ENCODE results near the gene TRPC4.

DNA sequence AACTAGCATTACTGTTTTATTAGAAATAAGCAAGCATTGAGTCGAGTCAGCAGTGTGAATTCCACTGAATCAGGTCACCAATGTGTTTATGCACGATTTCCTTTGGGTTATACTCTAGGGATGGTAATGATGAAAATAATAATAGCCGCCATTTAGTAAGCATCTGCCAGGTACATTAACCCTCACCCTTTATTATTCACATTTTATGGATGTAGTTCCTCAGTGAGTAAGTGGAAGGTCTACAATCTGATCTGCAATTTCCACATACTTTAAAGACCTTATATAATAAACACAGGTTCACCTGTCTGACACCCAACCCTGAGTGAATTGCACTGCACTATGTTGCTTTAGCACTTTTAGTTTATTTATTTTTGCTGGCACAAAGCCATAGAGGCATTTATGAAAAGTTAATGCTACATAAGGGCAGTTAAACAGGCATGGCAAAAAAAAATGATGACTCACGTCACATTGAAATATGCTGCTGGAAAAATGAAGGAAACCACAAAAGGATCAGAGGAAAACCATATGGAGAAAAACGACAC lies 122.4 kb downstream of the TRPC4 start:
- TF ChIP-seq, protein P1, sequence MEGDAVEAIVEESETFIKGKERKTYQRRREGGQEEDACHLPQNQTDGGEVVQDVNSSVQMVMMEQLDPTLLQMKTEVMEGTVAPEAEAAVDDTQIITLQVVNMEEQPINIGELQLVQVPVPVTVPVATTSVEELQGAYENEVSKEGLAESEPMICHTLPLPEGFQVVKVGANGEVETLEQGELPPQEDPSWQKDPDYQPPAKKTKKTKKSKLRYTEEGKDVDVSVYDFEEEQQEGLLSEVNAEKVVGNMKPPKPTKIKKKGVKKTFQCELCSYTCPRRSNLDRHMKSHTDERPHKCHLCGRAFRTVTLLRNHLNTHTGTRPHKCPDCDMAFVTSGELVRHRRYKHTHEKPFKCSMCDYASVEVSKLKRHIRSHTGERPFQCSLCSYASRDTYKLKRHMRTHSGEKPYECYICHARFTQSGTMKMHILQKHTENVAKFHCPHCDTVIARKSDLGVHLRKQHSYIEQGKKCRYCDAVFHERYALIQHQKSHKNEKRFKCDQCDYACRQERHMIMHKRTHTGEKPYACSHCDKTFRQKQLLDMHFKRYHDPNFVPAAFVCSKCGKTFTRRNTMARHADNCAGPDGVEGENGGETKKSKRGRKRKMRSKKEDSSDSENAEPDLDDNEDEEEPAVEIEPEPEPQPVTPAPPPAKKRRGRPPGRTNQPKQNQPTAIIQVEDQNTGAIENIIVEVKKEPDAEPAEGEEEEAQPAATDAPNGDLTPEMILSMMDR (conservative IDR thresholded peaks at IDR 0.05 in 1 of 2, IDR thresholded peaks at IDR 0.05 in 1 of 2; ENCODE audit: extremely low read depth in 1 of 2, insufficient read depth in 1 of 2, low read depth in 1 of 2, low read length in 2 of 2): no peak
- no peak for TF ChIP-seq EZH2 (IDR thresholded peaks at IDR 0.05; ENCODE audit: borderline replicate concordance, low read length)
